HCT116 (cell line): Measurements from ENCODE around the gene MPV17L2. TPM values are rescaled to one million over a fixed set of nuclear protein-coding genes. Genes with fewer than 3 reads are reported as not detected.

Experiments used
- ATAC-seq: fragments of 200-7000 bp; cut with Tn5 transposase; 2 replicates; pipeline ENCODE4 v1.9.1; 2020; ENCODE audit warnings: mild to moderate bottlenecking, moderate library complexity
- BruUV-seq: library from RNA; stranded (reverse); fragments of 400-500 nt; replicated peaks from 2 replicates; lab custom pipeline; 2021; lab: Mats Ljungman, UMichigan
- CTCF ChIA-PET: fragments of 300-600 bp; sonication (Branson Sonifier 250); formaldehyde crosslinking; loops from one replicate; lab custom pipeline; 2021; ENCODE audit warnings: antibody characterized with exemption; lab: Charles Lee
- POLR2A ChIA-PET: fragments of 300-600, 350-600 bp; sonication (Branson Sonifier 250); formaldehyde crosslinking; loops from one replicate; lab custom pipeline; 2021; ENCODE audit warnings: antibody characterized with exemption; lab: Charles Lee
- RAD21 ChIA-PET, 2 experiments: fragments of 300-600 bp; sonication (Branson Sonifier 250); formaldehyde crosslinking; loops; one replicate each; lab custom pipeline; 2023; ENCODE audit warnings: low total read pairs in 2 of 2; ENCODE audit not compliant: uncharacterized antibody in 2 of 2, unreplicated experiment in 2 of 2, low non-redundant PET in 1 of 2; lab: Charles Lee
- DNase-seq: peaks from one replicate; pipeline ENCODE4 v3.0.0-alpha.2; 2010; ENCODE audit warnings: low read depth, low spot score
- H2AFZ ChIP-seq: fragments of 200-600 bp; shearing (Covaris generic), sonication (generic); 2 replicates; pipeline ENCODE4 v1.6.1; 2017; ENCODE audit warnings: low read depth, mixed run types, mixed read lengths, antibody characterized with exemption, low read length; ENCODE audit not compliant: poor library complexity, severe bottlenecking
- H3K27ac ChIP-seq: 2 replicates; pipeline ENCODE4 v1.5.1; 2012; ENCODE audit warnings: low read depth, low read length
- H3K27me3 ChIP-seq: fragments of 200-600 bp; sonication (generic); 2 replicates; pipeline ENCODE4 v1.6.1; 2016; ENCODE audit warnings: mixed run types, low read length, mixed read lengths; ENCODE audit not compliant: insufficient read depth
- H3K36me3 ChIP-seq, 2 experiments: fragments of 200-500 bp in 1 of 2; fragments of 200-600 bp in 1 of 2; sonication (Bioruptor generic) in 1 of 2; sonication (generic) in 1 of 2; 2 replicates each; pipeline versions ENCODE4 v1.5.1 to v1.6.1; 2014 to 2016; ENCODE audit warnings: low read length in 2 of 2, inconsistent platforms in 1 of 2, mixed read lengths in 1 of 2, mixed run types in 1 of 2; ENCODE audit not compliant: insufficient read depth in 2 of 2, control insufficient read depth in 1 of 2
- H3K4me1 ChIP-seq, 2 experiments: fragments of 200-600 bp in 1 of 2; sonication (generic) in 1 of 2; 2 replicates each; pipeline versions ENCODE4 v1.5.1 to v1.6.1; 2012 to 2017; ENCODE audit warnings: low read length in 2 of 2, inconsistent platforms in 1 of 2, mild to moderate bottlenecking in 1 of 2, mixed read lengths in 1 of 2, mixed run types in 1 of 2, moderate library complexity in 1 of 2; ENCODE audit not compliant: insufficient read depth in 2 of 2, control insufficient read depth in 1 of 2
- H3K4me2 ChIP-seq: fragments of 200-600 bp; sonication (generic); 2 replicates; pipeline ENCODE4 v1.6.1; 2017; ENCODE audit warnings: mixed run types, low read length, mixed read lengths
- H3K4me3 ChIP-seq, 2 experiments: fragments of 200-600 bp in 1 of 2; sonication (generic) in 1 of 2; replicated peaks in 1 of 2; 2 replicates each; pipeline ENCODE4 v1.5.1; 2011 to 2016; ENCODE audit warnings: low read length in 2 of 2, control low read depth in 1 of 2, low read depth in 1 of 2, mild to moderate bottlenecking in 1 of 2, mixed read lengths in 1 of 2, mixed run types in 1 of 2
- H3K79me2 ChIP-seq: fragments of 200-600 bp; sonication (generic); 2 replicates; pipeline ENCODE4 v1.6.1; 2017; ENCODE audit warnings: mild to moderate bottlenecking, mixed run types, low read length, moderate library complexity, mixed read lengths; ENCODE audit not compliant: insufficient read depth
- H3K9ac ChIP-seq: fragments of 200-600 bp; sonication (generic); 2 replicates; pipeline ENCODE4 v1.6.1; 2016; ENCODE audit warnings: low read length, mixed read lengths
- H3K9me2 ChIP-seq: fragments of 200-600 bp; sonication (generic), shearing (Covaris generic); 2 replicates; pipeline ENCODE4 v1.6.1; 2017; ENCODE audit warnings: mixed run types, mild to moderate bottlenecking, moderate library complexity; ENCODE audit not compliant: insufficient read depth
- H3K9me3 ChIP-seq, 2 experiments: fragments of 200-500 bp in 1 of 2; fragments of 200-600 bp in 1 of 2; sonication (Bioruptor generic) in 1 of 2; sonication (generic) in 1 of 2; 2 replicates each; pipeline ENCODE4 v1.6.1; 2014 to 2017; ENCODE audit warnings: low read length in 2 of 2, mixed read lengths in 2 of 2, inconsistent platforms in 1 of 2, low read depth in 1 of 2, mild to moderate bottlenecking in 1 of 2, mixed run types in 1 of 2, moderate library complexity in 1 of 2; ENCODE audit not compliant: control insufficient read depth in 1 of 2, insufficient read depth in 1 of 2
- H4K20me1 ChIP-seq: fragments of 200-600 bp; sonication (generic), shearing (Covaris generic); 2 replicates; pipeline ENCODE4 v1.6.1; 2017; ENCODE audit warnings: mixed run types, mild to moderate bottlenecking, moderate library complexity; ENCODE audit not compliant: insufficient read depth
- CEBPB ChIP-seq: IDR thresholded peaks from 2 replicates; pipeline ENCODE4 v1.6.1; 2012; ENCODE audit warnings: low read depth
- ELF1 ChIP-seq: IDR thresholded peaks from 2 replicates; pipeline ENCODE4 v1.6.1; 2012; ENCODE audit warnings: low read depth, borderline replicate concordance
- POLR2A ChIP-seq: IDR thresholded peaks from 2 replicates; pipeline ENCODE4 v1.7.0; 2011; ENCODE audit warnings: borderline replicate concordance; ENCODE audit not compliant: insufficient read depth, insufficient read length; ENCODE audit errors: extremely low read depth
- RAD21 ChIP-seq: IDR thresholded peaks from 2 replicates; pipeline ENCODE4 v1.6.1; 2012; ENCODE audit warnings: low read depth, mild to moderate bottlenecking
- ZBTB33 ChIP-seq: IDR thresholded peaks from 2 replicates; pipeline ENCODE4 v1.6.1; 2011; ENCODE audit warnings: mild to moderate bottlenecking, low read length, moderate library complexity; ENCODE audit not compliant: insufficient replicate concordance; ENCODE audit errors: extremely low read depth
- intact Hi-C: fragments of 100-400 bp; cut with micrococcal nuclease; formaldehyde crosslinking; loops from 2 replicates; pipeline ENCODE4 v1.10.0; 2022
- total RNA-seq: library from RNA; stranded (reverse); gene quantifications from one replicate; pipeline ENCODE4 v1.2.1, GENCODE V29; 2021; ENCODE audit not compliant: unreplicated experiment

MPV17L2 gene
- total RNA-seq, 1 experiment from 2014 or later, result 18.7 TPM

GRCh38 chr19:18218600-18218999 lies 25.6 kb downstream of the MPV17L2 start:
- no peak overlapping the region for H3K4me2 ChIP-seq
- intact Hi-C loops, result no loop called here
- no peak overlapping the region for H2AFZ ChIP-seq
- ChIA-PET POLR2A (no interaction called here), RAD21 (no interaction called here), CTCF (interaction anchor here (3.3 kb wide), 1 partner anchor 10 kb away, joined by 11 read pairs; no protein-coding TSS in a partner anchor)
- no peak overlapping the region for H3K27ac ChIP-seq
- no TSS peak for BruUV-seq
- no peaks in the 10 kb centered on the region for H4K20me1 ChIP-seq
- no peak overlapping the region for H3K9ac ChIP-seq
- H3K27me3 ChIP-seq, result no peaks in the 10 kb centered on the region
- H3K9me3 ChIP-seq, result no peaks in the 10 kb centered on the region
- peaks cover 13 to 30% of the 10 kb centered on the region in 2 experiments for H3K4me1 ChIP-seq
- DNase-seq (no peak), ATAC-seq (no peak)
- no peak overlapping the region for H3K4me3 ChIP-seq
- TF ChIP-seq RAD21, result no peak
- H3K9me2 ChIP-seq, result no peaks in the 10 kb centered on the region
- no peaks in the 10 kb centered on the region for H3K79me2 ChIP-seq
- no peaks in the 10 kb centered on the region for H3K36me3 ChIP-seq

- Histone ChIP-seq H3K79me2 (no peaks in the 10 kb centered on the region), H3K27me3 (no peaks in the 10 kb centered on the region), H3K9me2 (no peaks in the 10 kb centered on the region), H3K9me3 (no peaks in the 10 kb centered on the region), H3K9ac (no peak overlapping the region), H3K4me3 (no peak overlapping the region), H4K20me1 (no peaks in the 10 kb centered on the region), H3K27ac (no peak overlapping the region), H3K4me2 (no peak overlapping the region; the same call in 1 of the 2 replicates), H3K4me1 (peaks cover 19 to 30% of the 10 kb centered on the region in 2 experiments), H2AFZ (no peak overlapping the region), H3K36me3 (no peaks in the 10 kb centered on the region)
- no peak for DNase-seq
- intact Hi-C loops, result no loop called here
- no peak for TF ChIP-seq POLR2A
- TF ChIP-seq ZBTB33, result no peak
- TF ChIP-seq ELF1, result no peak
- no peak for TF ChIP-seq RAD21
- TF ChIP-seq CEBPB, result no peak
- ATAC-seq, result no peak
- POLR2A ChIA-PET, result interaction anchor here (1.0 to 1.5 kb wide), 3 partner anchors 11 to 27 kb away, joined by 3 to 4 read pairs (median 3); partner anchors contain the start of gene MPV17L2
- CTCF ChIA-PET, result interaction anchor here (1.1 to 3.3 kb wide), 2 partner anchors 12 to 60 kb away, joined by 4 to 11 read pairs; no protein-coding TSS in a partner anchor
- RAD21 ChIA-PET, result no interaction called here
- BruUV-seq, result no TSS peak
Measured at GRCh38 chr19:18219911-18220631, 27.1 kb downstream of the MPV17L2 start.
